NCI-H2196 treated with DMSO at 0.1 percent for 48 hours (cell line): Measurements from ENCODE around the gene EIF1AY.
"Not testable (repeated sequence)": the region's sequence is repeated elsewhere in the genome, so short reads cannot be mapped to it uniquely, and the experiment has no call there.

ENCODE experiments used
- DNase-seq: peaks from one replicate; lab custom pipeline; 2025; ENCODE audit not compliant: unreplicated experiment; lab: John Stamatoyannopoulos, UW

Gene EIF1AY

GRCh38 chrY:20575531-20576121 is at the start of gene EIF1AY:
Gene EIF1AY, plus strand, starts transcription at chrY:20575776. Its CDS starts 96 bp downstream, at chrY:20575872.
- peak; percentile 96 for DNase-seq

GRCh38 chrY:20528435-20528834 is 47.1 kb upstream of the EIF1AY start:
- no peak for DNase-seq

GRCh38 chrY:20538186-20538585 is 37.4 kb upstream of the EIF1AY start:
- DNase-seq: no peak

DNA sequence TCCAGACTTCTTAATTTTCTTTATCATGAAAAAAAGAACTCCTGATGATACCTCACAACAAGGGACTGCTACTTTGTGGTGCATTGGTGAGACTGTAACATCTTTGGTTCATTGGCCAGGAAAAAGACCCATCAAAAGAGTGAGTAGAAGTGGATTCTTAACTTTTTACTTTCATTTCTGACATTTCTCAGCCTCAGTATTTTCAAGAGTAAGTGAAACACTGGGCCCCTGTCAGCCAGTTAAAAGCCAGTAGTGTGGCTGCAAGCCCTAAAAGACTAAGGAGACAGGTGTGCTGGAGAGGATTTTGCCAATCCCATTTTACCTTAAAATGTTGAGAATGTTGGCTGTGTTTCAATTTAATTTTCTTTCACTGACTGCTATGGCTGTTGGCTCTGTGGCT is 36.6 kb upstream of the EIF1AY start:
- no peak for DNase-seq

DNA sequence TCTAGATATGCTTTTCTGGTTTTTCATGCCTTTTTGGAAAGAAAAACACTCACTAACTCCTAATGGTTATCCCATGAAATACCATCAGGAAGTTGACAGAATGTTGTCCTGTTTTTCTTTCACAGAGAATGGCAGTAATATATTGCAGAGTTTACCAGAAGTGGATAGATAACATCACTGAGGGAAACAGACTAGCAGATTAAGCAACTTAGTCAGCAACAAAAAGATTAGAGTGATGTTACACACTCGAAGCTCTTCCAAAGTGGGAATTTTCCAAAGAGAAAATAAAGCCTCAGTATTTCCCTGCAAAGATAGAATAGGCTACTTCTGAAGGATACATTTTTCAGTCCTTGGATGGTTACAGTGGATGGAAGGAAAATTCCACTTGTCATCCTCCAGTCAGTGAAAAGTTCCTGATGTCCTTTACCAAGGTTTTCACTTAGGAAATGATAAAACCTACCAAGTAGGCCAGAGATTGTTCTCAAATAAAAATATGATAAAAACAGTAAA is 31.1 kb upstream of the EIF1AY start:
- no peak for DNase-seq

GRCh38 chrY:20546071-20546470 is 29.5 kb upstream of the EIF1AY start:
- no peak for DNase-seq

- no peak for DNase-seq
Observed at GRCh38 chrY:20549289-20549688, 26.3 kb upstream of the EIF1AY start.

DNA sequence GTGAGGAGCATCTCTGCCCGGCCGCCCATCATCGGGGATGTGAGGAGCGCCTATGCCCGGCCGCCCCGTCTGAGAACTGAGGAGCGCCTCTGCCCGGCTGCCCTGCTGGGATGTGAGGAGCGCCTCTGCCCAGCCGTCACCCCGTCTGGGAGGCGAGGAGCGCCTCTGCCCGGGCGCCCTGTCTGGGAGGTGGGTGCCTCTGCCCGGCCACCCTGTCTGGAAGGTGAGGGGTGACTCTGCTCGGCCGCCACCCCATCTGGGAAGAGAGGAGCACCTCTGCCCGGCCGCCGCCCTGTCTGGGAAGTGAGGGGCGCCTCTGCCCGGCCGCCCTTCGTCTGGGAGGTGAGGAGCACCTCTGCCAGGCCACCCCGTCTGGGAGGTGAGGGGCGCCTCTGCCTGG is 23.7 kb upstream of the EIF1AY start:
- DNase-seq: no peak

DNA sequence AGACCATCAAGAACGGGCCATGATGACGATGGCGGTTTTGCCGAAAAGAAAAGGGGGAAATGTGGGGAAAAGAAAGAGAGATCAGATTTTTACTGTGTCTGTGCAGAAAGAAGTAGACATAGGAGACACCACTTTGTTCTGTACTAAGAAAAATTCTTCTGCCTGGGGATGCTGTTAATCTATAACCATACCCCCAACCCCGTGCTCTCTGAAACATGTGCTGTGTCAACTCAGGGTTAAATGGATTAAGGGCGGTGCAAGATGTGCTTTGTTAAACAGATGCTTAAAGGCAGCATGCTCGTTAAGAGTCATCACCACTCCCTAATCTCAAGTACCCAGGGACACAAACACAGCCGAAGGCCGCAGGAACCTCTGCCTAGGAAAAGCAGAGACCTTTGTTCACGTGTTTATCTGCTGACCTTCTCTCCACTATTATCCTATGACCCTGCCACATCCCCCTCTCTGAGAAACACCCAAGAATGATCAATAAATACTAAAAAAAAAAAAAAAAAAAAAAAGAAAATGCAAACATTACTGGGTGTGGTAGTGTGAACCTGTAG is 22.7 kb upstream of the EIF1AY start:
- DNase-seq: not testable (repeated sequence)

- no peak for DNase-seq
Observed at GRCh38 chrY:20555820-20556219, 19.8 kb upstream of the EIF1AY start.

DNA sequence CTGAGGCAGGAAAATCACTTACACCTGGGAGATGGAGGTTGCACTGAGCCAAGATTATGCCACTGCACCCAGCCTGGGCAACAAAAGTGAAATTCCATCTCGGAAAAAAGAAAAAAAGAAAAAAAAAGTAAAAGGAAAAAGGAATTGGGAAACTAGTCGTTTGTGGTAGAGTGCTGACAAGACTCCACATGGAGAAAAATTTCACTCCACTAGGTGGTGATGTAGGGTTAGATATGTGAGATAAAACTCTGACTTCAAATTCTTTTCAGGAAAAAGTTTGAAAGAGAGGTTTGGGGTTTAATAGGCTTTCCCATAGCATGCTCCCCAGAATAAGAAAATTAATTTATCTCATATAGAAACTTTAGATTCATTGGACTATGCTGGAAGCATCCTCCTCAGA is 16.9 kb upstream of the EIF1AY start:
- no peak for DNase-seq

GRCh38 chrY:20559873-20560512 is 15.6 kb upstream of the EIF1AY start:
- DNase-seq: no peak

DNA sequence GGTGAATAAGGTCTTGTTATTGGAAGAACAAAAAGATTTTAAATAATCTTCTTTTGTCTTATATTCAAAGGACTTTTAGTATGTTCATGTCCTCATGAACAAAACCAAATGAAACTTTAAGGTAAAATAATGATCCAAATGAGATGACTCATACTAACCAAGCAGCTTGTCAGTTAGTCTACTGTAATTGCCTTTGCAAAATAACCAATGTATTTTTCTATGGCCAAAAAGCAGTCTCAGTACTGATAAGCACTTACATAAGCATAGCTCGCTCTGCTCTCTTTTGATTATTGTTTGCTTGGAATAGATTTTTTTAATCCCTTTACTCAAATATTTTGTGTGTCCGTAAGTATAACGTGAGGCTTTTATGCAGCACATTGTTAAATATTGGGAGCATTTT is 4.3 kb upstream of the EIF1AY start:
- no peak for DNase-seq

DNA sequence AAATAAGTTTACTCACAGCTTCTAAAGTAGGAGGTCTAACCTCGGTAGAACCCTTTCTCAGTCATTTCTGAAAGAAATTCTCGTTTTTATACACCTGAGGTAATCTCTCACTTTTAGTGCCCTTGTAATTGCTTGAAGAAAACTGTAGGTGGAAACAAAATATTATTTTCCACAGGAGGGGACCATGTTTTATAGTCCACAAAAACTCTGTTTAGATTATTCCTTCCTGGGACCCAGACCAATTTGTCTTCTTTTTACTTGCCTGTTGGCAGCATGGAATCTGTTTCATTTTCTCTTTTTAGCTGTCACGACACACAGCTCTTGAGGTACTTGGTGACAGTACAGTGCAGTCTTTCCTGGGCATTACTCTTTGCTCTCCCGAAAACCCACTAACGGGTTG is 930 bp downstream of the EIF1AY start:
- DNase-seq: no peak

DNA sequence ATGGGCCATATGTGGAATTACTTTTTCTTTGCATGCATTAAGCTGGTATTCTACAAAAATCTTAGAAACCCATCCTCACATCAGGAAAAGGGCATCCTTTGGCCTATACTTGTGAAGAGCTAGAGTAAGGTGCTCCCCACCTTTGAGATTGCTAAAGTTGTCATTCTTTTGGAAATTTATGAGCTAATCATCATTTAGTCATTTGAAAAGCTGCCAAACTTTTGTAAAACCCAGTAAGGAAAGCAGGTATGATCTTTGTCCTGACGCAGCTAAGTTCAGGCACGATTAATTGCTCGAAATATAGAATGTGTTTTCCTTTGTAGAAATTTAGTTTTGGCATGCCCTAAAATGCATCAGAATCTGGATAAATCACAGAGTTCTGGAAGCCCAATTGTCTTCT is 2.6 kb downstream of the EIF1AY start:
- DNase-seq: no peak

DNA sequence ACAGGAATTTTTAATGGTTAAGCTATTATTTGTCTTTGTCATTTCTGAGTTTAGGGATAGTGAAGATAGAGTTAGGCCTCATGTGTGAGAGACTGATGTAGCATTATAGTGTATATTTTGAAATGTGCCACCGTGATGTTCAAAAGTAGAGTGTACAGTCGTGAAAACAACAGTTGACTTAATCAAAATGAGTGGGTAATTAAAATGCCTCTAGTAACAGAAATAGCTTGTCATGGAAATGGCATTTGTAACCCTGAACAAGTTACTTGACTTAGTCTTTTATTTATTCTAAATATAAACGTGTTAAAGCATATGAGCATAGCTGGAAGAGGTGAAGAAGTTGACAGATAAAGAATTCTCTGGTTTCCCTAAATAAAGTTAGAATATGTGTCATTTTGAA is 6.1 kb downstream of the EIF1AY start:
- DNase-seq: no peak

DNA sequence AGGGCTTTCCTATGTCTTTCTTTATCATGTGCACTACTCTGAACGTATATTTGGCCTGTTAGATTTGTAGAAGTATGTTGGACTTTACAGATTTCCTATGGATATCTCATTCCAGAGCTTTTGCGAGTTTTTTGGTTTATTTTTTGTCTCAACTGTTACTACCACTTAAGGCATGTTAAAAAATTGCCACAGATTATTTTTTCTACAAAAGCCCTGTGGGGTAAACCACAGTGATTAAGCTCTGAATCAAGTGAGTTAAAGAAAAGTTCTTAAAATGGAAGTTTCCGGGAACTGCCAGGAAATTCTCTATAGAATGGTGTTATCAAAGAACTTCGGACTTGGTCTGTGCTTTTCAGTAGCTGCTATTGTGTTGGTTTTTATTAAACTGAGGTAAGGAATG is 10.6 kb downstream of the EIF1AY start:
- no peak for DNase-seq
